GM12892 (cell line): ENCODE measurements around the gene IFNA16.
"Not testable (repeated sequence)": the region's sequence is repeated elsewhere in the genome, so short reads cannot be mapped to it uniquely, and the experiment has no call there.

ENCODE experiments used
- POLR2A ChIP-seq: IDR thresholded peaks from 2 replicates; pipeline ENCODE4 v1.6.1; 2011; ENCODE audit warnings: low read depth, low read length, control low read depth
- POLR2AphosphoS5 ChIP-seq: IDR thresholded peaks from 2 replicates; pipeline ENCODE4 v1.6.1; 2011; ENCODE audit warnings: low read depth, low read length, control low read depth

- not testable (repeated sequence) for TF ChIP-seq POLR2A, POLR2AphosphoS5
Observed at GRCh38 chr9:21194867-21195776, 22.0 kb downstream of the IFNA16 start.
